Stimulated activated CD8-positive, alpha-beta memory T cell treated with anti-CD3 and anti-CD28 coated beads, Interleukin-12 subunit alpha, Interleukin-12 subunit beta, amount 100 ng/mL, for 24 hours (primary cell): Measurements from ENCODE around the gene SLC17A2.

Experiments used
- DNase-seq: peaks from one replicate; pipeline ENCODE4 v3.0.0-alpha.2; 2020; ENCODE audit errors: extremely low read depth

The SLC17A2 gene

GRCh38 chr6:25930532-25931410 lies at the start of gene SLC17A2:
Gene SLC17A2, minus strand, starts transcription at chr6:25930691. Its CDS starts 4,895 bp downstream, at chr6:25925796.
- DNase-seq: no peak

DNA sequence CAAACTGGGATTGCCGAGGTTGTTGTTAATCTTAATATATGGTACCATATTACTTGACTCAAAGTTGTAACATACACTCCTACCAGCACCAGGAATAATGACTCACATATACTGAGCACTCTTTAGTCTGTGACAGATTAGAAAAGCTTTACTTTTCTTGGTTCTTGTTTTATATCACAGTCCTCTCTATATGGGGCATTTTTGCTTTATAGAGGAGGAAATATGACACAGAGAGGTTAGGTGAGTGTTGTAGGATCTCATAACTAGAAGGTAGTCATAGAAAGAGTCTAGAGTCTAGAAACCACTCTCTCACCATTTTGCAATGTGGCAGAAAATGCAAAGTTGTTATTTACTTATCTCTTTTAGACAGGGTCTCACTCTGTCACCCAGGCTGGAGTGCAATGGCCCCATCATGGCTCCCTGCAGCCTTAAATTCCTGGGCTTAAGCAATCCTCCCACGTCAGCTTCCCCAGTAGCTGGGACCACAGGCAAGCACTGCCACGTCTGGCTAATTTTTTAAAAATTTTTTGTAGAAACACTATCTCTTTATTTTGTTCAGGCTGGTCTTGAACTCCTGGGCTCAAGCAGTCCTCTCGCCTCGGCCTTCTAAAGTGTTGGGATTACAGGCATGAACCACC lies 45.6 kb upstream of the SLC17A2 start:
- no peak for DNase-seq

- DNase-seq: no peak
Measured at GRCh38 chr6:25973923-25974555, 43.5 kb upstream of the SLC17A2 start.

DNA sequence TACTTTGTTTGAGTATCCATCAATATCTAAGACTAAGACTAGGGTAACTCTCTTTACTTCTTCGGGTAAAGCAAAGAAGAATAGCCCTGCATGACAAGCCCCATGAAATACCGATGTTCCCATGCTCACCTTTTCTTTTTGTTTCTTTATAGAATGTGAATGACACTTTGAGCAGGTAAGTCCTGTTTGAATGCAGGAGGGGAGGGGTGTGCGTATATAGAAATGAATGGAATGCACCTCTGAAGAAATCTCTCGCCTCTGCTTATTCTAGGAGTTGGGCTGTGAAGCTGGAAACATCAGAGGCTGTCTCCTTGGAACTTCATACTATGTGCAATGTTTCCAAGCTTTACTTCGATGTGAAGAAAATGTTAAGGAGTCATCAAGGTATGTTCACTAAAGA lies 42.4 kb upstream of the SLC17A2 start:
- no peak for DNase-seq

DNA sequence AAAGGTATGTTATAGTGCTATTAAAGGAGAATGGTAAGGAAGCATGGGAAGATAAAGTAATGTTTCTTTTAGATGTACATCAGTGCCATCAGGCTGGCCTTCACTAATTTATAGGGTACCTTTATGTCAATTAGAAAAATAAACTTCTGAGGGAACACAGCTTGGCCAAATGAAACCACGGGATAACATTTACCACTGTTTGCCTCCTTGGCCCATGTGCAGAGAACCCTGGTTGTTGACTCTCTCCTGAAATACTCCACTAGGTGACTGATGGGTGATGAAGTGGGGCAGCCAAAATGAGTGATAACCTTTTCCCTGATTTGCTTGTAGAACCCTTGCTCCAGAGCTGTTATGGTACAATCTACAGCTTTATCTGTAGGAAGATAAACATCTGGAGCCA lies 41.6 kb upstream of the SLC17A2 start:
- no peak for DNase-seq

- no peak for DNase-seq
Measured at GRCh38 chr6:25971187-25971821, 40.8 kb upstream of the SLC17A2 start.

DNA sequence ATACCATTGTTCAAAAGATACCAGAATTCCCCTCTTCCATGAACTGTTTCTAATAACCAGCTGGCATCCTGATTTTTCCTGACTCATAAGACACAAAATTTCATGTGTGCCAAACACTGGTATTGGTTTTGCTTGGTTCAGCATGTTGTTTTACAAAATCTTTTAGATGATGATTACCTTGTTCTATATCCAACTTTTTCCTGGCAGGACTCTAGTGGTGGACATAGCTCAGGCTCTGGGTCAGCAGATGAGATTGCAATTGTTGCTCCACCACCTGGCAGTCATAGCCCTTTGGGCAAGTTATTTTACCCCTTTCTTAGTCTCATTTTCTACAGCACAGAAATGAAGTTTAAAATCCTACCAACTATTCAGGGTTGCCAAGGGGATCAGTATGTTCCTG lies 38.3 kb upstream of the SLC17A2 start:
- no peak for DNase-seq

DNA sequence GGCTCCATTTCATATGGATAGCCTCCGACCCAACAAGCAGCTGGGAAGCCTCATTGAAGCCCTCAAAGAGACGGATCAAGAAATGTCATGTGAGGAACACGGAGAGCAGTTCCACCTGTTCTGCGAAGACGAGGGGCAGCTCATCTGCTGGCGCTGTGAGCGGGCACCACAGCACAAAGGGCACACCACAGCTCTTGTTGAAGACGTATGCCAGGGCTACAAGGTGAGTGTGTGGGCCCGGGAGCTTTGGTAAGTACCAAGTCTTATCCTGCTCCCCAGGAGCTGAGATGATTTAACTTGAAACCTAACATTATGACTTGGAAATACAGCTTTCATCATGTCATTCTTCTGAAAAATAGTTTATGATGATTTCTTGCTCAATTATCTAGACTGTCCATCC lies 36.2 kb upstream of the SLC17A2 start:
- no peak for DNase-seq

DNA sequence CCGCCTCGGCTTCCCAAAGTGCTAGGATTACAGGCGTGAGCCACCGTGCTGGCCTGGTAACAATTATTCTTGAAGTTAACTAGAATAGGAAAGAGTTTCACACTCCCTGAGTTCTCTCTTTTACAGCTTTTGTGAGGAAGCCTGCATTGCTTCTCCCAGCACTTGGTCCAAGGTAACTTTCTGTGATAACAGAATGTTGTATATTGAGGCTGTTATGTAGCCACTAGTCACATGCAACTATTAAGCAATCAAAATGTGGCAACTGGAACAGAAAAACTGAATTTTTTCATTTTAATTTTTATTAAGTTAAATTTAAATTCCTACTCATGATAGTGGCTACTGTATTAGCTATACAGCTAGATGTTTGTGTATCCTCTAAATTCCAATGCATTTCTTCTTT lies 34.6 kb upstream of the SLC17A2 start:
- no peak for DNase-seq

- no peak for DNase-seq
Measured at GRCh38 chr6:25963426-25964123, 33.1 kb upstream of the SLC17A2 start.

DNA sequence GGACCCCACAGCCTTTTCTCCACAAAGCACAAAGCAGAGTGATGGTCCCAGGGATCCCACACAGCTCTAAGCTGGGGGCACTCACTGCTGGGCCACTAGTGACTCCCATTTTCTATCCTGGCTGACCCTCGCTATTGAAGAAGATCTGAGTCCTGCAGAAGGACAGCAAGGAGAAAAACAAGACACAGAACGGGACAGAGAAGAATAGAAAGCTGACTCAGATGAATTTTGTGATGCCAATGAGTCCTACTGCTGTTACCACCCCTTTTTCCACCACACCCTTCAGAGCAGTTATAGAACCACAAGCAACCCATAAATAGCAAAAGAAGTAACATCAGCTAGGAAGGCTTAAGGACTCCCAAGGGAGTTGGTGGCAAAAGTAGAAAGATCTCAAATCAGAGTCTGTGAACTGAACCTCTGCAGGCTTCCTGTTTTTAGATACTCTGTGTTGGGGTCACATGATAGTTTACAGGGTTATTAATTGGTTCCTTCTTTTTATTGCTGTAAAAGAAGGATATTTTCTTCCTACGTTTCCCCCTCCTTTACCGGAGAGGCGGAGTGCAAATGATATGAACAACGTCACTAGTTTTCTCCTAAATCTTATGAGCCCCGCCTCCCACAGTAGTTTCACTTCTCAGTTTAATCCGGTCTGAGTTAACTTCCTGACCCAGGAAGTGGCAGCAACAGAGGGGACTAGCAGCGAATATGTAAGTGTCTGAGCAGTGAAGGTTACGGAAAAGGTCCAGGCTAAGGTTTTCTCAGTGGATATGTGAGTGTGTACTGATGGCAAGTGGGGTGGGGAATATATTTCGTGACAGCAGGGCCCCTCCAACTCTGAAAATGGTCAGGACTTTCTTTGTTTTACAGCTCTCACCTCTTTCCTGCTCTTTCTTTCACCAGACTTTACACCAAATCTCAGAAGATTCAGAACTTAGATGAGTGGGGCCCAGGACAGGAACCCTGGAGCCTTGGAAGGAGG lies 31.9 kb upstream of the SLC17A2 start, which contains the start of gene TRIM38:
TRIM38 (plus strand) TSS at position 654 of the 979 bp plus-strand sequence. CDS start 3,721 bp downstream, outside the sequence.
- DNase-seq: peak; percentile 31

DNA sequence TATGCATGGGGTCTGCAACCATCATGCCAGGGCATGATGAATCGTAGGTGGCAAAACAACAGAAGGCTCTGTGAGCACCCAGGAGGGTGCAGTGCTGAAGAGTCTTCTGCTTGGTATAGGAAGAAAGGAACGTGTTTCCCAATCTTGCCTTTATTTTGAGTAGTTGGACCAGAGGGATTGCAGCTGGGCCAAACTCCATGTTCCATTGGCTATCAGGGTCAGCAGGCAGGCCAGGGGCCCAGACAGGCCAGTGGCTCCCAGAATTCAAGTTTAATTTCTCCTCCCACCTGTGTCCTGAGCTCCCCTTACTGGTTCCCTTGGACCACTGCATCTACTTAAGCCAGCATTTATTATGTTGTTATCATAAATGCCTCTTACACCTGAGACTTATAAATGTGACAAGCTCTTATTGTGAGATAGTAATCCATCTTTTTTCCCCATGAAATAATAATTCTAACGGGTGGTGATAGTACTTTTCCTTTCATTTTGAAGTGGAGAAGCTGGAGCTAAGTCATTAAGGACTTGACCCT lies 31.2 kb upstream of the SLC17A2 start:
- DNase-seq: no peak

DNA sequence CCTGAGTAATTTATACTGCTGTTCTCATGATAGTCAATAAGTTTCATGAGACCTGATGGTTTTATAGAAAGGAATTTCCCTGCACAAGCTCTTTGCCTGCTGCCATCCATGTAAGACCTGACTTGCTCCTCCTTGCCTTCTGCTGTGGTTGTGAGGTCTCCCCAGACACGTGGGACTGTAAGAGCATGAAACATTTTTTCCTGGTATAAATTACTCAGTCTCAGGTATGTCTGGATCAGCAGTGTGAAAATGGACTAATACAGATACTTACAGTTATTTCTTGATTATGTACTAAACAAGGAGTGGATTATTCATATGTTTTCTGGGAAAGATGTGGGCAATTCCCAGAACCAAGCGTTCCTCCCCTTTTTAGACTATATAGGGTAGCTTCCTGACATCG lies 30.2 kb upstream of the SLC17A2 start:
- no peak for DNase-seq

GRCh38 chr6:25959890-25960536 lies 29.5 kb upstream of the SLC17A2 start:
- no peak for DNase-seq

DNA sequence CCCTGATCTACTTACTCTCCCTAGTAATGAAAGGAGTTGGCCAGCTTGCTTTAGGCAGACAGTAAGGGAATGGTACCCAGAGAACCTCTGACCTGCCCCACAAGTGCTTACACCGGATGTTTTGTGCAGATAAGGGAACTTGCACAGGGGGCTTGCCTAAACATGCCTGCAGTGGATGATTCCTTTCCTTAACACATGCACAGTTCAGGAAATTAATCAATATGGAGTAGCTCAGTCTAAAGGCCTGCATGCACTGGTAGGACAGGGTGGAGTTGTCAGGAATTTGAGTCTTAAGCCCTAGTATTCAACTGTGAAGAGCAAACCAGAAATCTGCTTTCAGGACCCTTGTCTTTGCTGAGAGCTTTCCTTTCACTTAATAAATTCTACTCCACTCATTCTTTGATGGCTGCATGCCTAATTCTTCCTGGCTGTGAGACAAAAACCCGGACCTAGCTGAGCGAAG lies 28.2 kb upstream of the SLC17A2 start:
- no peak for DNase-seq

- no peak for DNase-seq
Measured at GRCh38 chr6:25956226-25956625, 25.7 kb upstream of the SLC17A2 start.

DNA sequence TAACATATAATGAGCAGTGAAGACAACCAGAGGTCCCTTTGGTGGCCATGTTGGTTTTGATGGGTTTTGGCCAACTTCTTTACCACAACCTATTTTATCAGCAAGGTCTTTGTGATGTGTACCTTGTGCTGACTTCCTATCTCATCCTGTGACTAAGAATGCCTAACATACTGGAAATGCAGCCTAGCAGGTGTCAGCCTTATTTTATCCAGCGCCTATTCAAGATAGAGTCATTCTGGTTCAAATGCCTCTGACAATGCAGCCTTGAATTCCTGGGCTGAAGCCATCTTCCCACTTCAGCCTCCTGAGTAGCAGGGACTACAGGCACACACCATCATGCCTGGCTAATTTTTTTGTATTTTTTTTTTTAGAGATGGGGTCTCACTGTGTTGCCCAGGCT lies 24.3 kb upstream of the SLC17A2 start:
- DNase-seq: no peak

GRCh38 chr6:25953733-25954132 lies 23.2 kb upstream of the SLC17A2 start:
- no peak for DNase-seq

DNA sequence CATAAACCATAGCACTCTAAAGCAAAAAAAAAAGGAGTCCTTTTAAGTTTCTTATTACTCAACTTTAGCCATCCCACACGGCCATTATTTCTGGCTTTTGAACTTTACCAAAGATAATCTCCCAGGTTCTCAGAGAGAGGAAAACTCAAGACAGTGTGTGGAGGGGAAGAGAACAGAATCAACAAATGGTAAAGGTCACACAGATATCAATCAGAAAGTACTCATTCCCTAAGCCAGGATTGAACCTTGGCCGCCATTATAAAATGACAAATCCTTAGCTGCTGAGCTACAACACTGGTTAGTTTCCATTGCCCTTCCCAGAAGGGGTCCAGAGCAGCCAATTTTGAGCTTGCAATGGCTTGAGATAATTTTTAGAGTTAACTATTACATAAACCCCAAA lies 22.0 kb upstream of the SLC17A2 start:
- no peak for DNase-seq
